GM03348 (cell line): Measurements from ENCODE around the gene HGS.

Experiments used
- DNase-seq: peaks from one replicate; pipeline ENCODE4 v3.0.0; 2012; ENCODE audit warnings: low spot score

The HGS gene

DNA sequence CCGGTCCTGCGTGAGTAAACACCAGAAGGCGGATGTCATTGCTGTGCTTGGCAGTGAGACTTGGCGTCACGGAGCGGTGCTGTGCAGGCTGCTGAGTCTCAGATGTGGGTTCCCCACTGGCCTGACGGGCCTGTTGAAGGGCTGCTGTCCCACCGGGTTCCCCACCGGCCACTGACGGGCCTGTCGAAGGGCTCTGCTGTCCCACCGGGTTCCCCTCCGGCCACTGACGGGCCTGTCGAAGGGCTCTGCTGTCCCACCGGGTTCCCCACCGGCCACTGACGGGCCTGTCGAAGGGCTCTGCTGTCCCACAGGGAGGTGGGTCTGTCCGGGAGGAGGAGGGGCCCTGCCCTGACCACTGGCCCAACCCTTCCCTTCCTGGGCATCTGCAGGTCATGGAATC is 2.8 kb downstream of the HGS start:
- DNase-seq, result no peak

GRCh38 chr17:81687770-81688541 is 4.1 kb downstream of the HGS start:
- no peak for DNase-seq

DNA sequence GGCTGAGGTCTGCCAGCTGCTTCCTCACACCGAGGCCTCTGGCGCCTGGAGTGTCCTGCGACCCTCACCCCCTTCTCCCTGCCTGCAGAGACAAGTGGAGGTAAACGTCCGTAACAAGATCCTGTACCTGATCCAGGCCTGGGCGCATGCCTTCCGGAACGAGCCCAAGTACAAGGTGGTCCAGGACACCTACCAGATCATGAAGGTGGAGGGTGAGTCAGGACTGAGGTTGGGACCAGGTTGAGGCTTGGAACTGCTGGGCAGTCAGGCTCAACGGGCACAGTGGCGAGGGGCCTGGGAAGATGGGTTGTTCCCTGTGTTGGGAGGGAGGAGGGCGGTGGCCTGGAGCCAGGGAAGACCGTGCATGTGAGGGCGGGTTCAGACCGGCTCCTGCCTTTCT is 4.8 kb downstream of the HGS start:
- DNase-seq, result no peak

- DNase-seq, result no peak
These were observed 6.3 kb downstream of the HGS start for GRCh38 chr17:81690066-81690465.

GRCh38 chr17:81690549-81690948 is 6.7 kb downstream of the HGS start:
- no peak for DNase-seq

DNA sequence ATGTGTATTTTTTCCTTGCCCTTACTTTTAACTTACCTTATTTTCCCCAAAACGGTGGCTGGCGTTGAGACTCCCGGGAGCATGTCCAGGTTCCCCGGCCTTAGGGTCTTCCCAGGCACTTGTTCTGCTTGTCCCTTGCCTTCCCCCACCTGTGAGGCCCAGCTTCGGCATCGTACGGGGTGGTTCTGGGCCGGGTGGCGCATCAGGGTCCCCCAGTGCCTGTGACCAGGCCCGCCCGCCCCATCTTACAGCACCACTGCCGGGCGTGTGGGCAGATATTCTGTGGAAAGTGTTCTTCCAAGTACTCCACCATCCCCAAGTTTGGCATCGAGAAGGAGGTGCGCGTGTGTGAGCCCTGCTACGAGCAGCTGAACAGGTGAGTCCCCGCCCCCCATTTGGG is 7.4 kb downstream of the HGS start:
- DNase-seq, result no peak

GRCh38 chr17:81691608-81692007 is 7.8 kb downstream of the HGS start:
- DNase-seq, result no peak

GRCh38 chr17:81693509-81694210 is 9.8 kb downstream of the HGS start:
- no peak for DNase-seq

DNA sequence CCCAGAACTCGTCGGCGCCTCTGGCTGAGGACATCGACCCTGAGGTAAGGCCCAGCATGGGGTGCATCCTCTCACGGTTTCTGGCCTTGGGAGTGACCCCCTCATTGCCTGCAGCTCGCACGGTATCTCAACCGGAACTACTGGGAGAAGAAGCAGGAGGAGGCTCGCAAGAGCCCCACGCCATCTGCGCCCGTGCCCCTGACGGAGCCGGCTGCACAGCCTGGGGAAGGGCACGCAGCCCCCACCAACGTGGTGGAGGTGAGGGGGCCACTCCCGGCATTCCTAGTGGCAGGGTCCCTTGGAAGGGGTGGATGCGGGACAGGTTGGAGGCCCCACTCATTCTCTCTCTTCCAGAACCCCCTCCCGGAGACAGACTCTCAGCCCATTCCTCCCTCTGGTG is 11.0 kb downstream of the HGS start:
- DNase-seq, result no peak

DNA sequence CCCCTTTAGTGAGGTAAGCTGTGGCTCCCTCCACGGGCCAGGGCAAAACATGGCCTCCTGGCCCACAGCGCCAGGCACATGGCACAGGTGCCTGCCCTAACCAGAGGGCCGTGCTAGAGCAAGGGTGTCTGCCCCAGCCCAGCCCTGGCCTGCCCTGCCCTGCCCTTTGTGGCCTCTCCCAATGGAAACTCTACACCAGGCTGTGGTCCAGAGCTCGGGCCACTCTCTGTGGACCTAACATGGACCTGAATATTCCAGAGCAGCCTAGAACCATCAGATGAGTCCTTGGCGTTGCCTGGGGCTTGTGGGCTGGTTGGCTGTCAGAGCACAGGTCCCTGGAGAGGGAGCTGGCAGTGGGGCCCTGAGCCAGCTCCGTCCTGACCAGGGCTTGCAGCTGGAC is 11.4 kb downstream of the HGS start:
- no peak for DNase-seq

GRCh38 chr17:81695801-81696200 is 12.0 kb downstream of the HGS start:
- no peak for DNase-seq

GRCh38 chr17:81696218-81696941 is 12.6 kb downstream of the HGS start:
- DNase-seq, result no peak

- no peak for DNase-seq
These were observed 13.6 kb downstream of the HGS start for GRCh38 chr17:81697261-81698044.

DNA sequence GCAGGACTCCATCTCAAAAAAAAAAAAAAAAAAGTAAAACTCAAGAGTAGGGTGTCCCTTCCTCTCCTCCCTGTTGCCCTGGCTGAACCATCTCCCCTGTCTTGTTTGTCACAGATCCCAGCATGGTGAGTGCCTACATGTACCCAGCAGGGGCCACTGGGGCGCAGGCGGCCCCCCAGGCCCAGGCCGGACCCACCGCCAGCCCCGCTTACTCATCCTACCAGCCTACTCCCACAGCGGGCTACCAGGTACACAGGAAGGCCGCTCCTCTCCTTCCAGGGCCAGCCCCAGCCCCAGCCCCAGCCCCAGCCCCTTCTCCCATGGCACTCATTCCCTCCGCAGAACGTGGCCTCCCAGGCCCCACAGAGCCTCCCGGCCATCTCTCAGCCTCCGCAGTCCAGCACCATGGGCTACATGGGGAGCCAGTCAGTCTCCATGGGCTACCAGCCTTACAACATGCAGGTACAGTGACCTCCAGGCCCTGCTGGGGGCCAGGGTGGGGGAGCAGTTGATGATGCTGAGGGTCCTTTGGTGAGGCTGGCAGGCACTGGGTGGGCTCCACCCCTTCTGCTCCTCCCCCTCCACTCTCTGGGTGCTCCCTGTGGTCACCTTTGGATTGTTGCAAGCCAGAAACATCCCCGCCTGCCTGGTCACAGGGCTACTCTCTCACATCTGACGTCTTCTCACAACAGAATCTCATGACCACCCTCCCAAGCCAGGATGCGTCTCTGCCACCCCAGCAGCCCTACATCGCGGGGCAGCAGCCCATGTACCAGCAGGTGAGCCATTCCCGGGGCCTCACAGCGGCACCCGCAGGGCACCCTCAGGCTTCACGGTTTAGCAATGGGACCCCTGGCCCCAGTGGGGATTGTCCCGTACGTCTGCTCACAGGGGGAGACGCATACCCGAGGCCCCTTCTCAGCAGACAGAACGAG is 16.8 kb downstream of the HGS start:
- DNase-seq, result no peak

DNA sequence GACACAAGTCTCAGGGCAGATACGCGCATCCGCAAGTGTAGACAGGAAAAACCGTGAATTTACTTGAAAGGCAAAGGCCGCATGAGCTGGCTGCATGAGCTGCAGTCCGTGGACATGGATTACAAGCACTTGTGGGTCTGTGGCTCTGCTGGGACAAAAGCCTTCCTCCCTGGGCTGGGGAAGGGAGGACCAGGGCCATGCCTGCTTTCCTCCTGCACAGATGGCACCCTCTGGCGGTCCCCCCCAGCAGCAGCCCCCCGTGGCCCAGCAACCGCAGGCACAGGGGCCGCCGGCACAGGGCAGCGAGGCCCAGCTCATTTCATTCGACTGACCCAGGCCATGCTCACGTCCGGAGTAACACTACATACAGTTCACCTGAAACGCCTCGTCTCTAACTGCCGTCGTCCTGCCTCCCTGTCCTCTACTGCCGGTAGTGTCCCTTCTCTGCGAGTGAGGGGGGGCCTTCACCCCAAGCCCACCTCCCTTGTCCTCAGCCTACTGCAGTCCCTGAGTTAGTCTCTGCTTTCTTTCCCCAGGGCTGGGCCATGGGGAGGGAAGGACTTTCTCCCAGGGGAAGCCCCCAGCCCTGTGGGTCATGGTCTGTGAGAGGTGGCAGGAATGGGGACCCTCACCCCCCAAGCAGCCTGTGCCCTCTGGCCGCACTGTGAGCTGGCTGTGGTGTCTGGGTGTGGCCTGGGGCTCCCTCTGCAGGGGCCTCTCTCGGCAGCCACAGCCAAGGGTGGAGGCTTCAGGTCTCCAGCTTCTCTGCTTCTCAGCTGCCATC is 17.7 kb downstream of the HGS start:
- DNase-seq, result peak; percentile 40

GRCh38 chr17:81702934-81703746 is 19.3 kb downstream of the HGS start, which contains the start of gene MRPL12:
TSS of gene MRPL12 (plus strand) at chr17:81703367. CDS start at chr17:81703502, 135 bp downstream.
- DNase-seq, result peak; percentile 96

DNA sequence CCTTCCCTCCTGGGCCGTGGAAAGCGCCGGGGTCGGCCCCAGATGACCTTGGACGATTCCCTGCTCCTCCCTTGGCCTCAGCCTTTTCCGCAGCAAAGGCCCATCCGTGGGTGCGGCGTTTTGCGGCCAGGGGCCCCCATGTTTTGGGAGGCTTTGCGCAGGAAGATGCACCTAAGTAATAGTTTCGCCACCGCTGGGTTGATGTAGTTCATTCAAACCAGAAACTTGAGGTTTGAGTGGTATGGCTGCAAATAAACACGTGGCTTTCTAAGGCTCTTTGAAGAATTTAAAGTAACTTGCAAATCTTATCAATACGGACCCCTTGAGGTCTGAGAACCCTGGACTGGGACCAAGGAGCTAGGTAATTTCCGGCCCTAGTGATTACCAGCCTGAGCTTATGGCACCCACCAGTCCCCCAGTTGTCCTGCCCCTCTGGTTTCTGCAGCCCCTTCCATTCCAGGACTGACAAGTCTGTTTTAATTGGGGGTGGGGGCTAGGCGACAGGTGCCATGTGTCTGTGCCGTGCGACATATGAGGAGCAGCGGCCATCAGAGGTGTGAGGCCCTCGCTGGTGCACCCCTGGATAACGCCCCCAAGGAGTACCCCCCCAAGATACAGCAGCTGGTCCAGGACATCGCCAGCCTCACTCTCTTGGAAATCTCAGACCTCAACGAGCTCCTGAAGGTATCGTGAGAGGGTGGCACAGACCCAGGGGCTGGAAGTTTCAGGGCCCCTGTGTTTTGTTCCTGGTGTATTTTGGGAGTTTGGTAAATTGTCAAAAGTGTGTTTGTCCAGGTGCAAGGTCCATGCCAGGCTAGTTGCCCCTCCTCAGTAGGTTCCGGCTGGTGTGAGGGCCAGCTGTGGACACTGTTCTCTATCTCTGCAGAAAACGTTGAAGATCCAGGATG is 20.2 kb downstream of the HGS start:
- DNase-seq, result no peak

DNA sequence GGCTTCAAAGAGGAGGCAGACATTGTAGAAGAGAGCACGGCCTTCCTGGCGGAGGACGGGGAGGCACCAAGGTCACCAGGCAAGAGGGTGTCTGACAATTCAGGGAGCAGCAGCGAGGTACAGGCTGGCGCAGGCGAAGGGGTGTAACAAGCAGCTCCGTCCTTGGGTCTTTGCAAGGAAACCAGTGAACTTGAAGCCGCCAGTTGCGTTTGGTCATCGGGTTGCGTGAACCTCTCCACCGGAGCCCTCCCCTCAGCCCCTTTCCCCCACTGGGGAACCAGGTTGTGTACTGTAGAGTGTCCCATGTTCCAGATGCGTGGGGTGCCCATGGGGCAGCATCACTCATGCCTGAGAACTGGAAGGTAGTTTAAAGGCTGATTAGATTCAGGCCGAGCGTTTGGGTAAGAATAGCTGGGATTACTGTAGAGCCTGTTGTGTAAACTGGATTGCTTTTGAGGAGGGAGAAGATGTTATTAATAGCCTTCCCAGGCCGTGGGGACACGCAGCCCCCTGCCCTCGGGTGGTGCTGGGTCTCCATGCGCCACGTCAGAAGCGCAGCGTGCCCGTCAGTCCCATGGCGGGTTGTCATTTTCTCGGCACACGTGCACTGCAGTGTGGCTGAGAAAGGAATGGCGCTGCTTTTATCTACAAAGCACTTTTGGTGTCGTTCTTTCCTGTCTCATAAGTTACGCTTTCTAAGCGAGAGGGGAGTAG is 21.9 kb downstream of the HGS start:
- no peak for DNase-seq
